GM13976 (cell line): Measurements from ENCODE around the gene ZNF654.

Experiments
- DNase-seq: peaks from one replicate; pipeline ENCODE4 v3.0.0; 2012; ENCODE audit warnings: low spot score
- CTCF ChIP-seq: IDR thresholded peaks from 2 replicates; pipeline ENCODE4 v1.5.1; 2012; ENCODE audit warnings: borderline replicate concordance, mild to moderate bottlenecking; ENCODE audit not compliant: insufficient read depth; ENCODE audit errors: extremely low read depth, missing control alignments, control extremely low read depth
- in situ Hi-C: fragments of 300-500 bp; cut with MboI; formaldehyde crosslinking; loops from one replicate; pipeline ENCODE4 v1.12.0; 2022; ENCODE audit warnings: low sequenced_read_pairs, mixed read lengths, inconsistent platforms; ENCODE audit not compliant: unreplicated experiment

The ZNF654 gene

GRCh38 chr3:88058306-88058580 lies 812 bp upstream of the ZNF654 start:
- no peak for TF ChIP-seq CTCF
- in situ Hi-C loops, result no loop called here
- DNase-seq, result no peak

- TF ChIP-seq CTCF, result no peak
- in situ Hi-C loops, result no loop called here
- no peak for DNase-seq
Measured at GRCh38 chr3:88059380-88060170, 520 bp downstream of the ZNF654 start.

GRCh38 chr3:88061746-88062145 lies 2.7 kb downstream of the ZNF654 start:
- no peak for TF ChIP-seq CTCF
- no peak for DNase-seq
- in situ Hi-C loops, result no loop called here

GRCh38 chr3:88075072-88075471 lies 16.0 kb downstream of the ZNF654 start:
- in situ Hi-C loops, result no loop called here
- no peak for TF ChIP-seq CTCF
- no peak for DNase-seq

- DNase-seq, result no peak
- TF ChIP-seq CTCF, result no peak
- in situ Hi-C loops, result no loop called here
Measured at GRCh38 chr3:88075497-88075896, 16.4 kb downstream of the ZNF654 start.

GRCh38 chr3:88076712-88077111 lies 17.7 kb downstream of the ZNF654 start:
- in situ Hi-C loops, result no loop called here
- no peak for DNase-seq
- no peak for TF ChIP-seq CTCF
